HEK293 (cell line): ENCODE measurements around the gene QSOX1.

Experiments used
- CTCF ChIA-PET: fragments of 350-600 bp; formaldehyde crosslinking; extraction: SDS; loops from one replicate; lab custom pipeline; 2021; ENCODE audit warnings: antibody characterized with exemption; lab: Yijun Ruan, JAX
- POLR2A ChIA-PET: fragments of 300-600 bp; formaldehyde crosslinking; extraction: SDS; loops from one replicate; lab custom pipeline; 2020; ENCODE audit warnings: antibody characterized with exemption, inconsistent platforms; lab: Yijun Ruan, JAX
- H3K27ac ChIP-seq: fragments of 200-500 bp; sonication (Bioruptor generic); 2 replicates; pipeline ENCODE4 v1.5.1; 2014; ENCODE audit warnings: low read depth, low read length, control low read depth, inconsistent platforms; ENCODE audit errors: extremely low read depth
- H3K36me3 ChIP-seq, 2 experiments: fragments of 200-500 bp in 1 of 2; sonication (Bioruptor generic) in 1 of 2; 1 replicate in 1 of 2; 2 replicates in 1 of 2; pipeline ENCODE4 v1.5.1; 2014 to 2017; ENCODE audit warnings: inconsistent platforms in 2 of 2, low read length in 2 of 2; ENCODE audit not compliant: control insufficient read depth in 2 of 2, insufficient read depth in 1 of 2
- H3K4me1 ChIP-seq: fragments of 200-500 bp; sonication (Bioruptor generic); 2 replicates; pipeline ENCODE4 v1.5.1; 2014; ENCODE audit warnings: mild to moderate bottlenecking, low read length, inconsistent platforms; ENCODE audit not compliant: control insufficient read depth, insufficient read depth
- H3K4me3 ChIP-seq: 2 replicates; pipeline ENCODE4 v1.5.1; 2011; ENCODE audit warnings: low read depth, mild to moderate bottlenecking, control low read depth, low read length, moderate library complexity
- H3K9me3 ChIP-seq: fragments of 200-500 bp; sonication (Bioruptor generic); 2 replicates; pipeline ENCODE4 v1.5.1; 2014; ENCODE audit warnings: low read depth, low read length, inconsistent platforms; ENCODE audit not compliant: control insufficient read depth, insufficient read depth
- EGR2 ChIP-seq: fragments of 450-650 bp; formaldehyde crosslinking; IDR thresholded peaks from 2 replicates; pipeline ENCODE4 v1.5.1; 2016; ENCODE audit warnings: low read depth, missing biosample characterization, missing genetic modification characterization
- FEZF1 ChIP-seq: fragments of 450-650 bp; formaldehyde crosslinking; IDR thresholded peaks from 2 replicates; pipeline ENCODE4 v1.5.1; 2016; ENCODE audit warnings: missing biosample characterization, missing genetic modification characterization
- KLF7 ChIP-seq: fragments of 450-650 bp; formaldehyde crosslinking; IDR thresholded peaks from 2 replicates; pipeline ENCODE4 v1.5.1; 2016; ENCODE audit warnings: missing biosample characterization, missing genetic modification characterization, borderline replicate concordance
- REST ChIP-seq: fragments of 450-650 bp; formaldehyde crosslinking; IDR thresholded peaks from 2 replicates; pipeline ENCODE4 v1.5.1; 2016; ENCODE audit warnings: missing biosample characterization, missing genetic modification characterization
- SP3 ChIP-seq: fragments of 450-650 bp; formaldehyde crosslinking; IDR thresholded peaks from 2 replicates; pipeline ENCODE4 v1.5.1; 2016; ENCODE audit warnings: missing biosample characterization, missing genetic modification characterization
- ZBTB17 ChIP-seq: fragments of 450-650 bp; formaldehyde crosslinking; IDR thresholded peaks from 2 replicates; pipeline ENCODE4 v1.5.1; 2016; ENCODE audit warnings: missing biosample characterization, missing genetic modification characterization
- ZBTB48 ChIP-seq: fragments of 450-650 bp; formaldehyde crosslinking; IDR thresholded peaks from 2 replicates; pipeline ENCODE4 v1.5.1; 2016; ENCODE audit warnings: missing biosample characterization, missing genetic modification characterization
- ZNF121 ChIP-seq: fragments of 450-650 bp; formaldehyde crosslinking; IDR thresholded peaks from 2 replicates; pipeline ENCODE4 v1.5.1; 2016; ENCODE audit warnings: missing biosample characterization, missing genetic modification characterization
- ZNF239 ChIP-seq: fragments of 450-650 bp; formaldehyde crosslinking; IDR thresholded peaks from 2 replicates; pipeline ENCODE4 v1.5.1; 2016; ENCODE audit warnings: missing biosample characterization, missing genetic modification characterization
- ZNF311 ChIP-seq: fragments of 450-650 bp; formaldehyde crosslinking; IDR thresholded peaks from 2 replicates; pipeline ENCODE4 v1.5.1; 2017; ENCODE audit warnings: missing biosample characterization, missing genetic modification characterization, borderline replicate concordance
- ZNF426 ChIP-seq: fragments of 450-650 bp; formaldehyde crosslinking; IDR thresholded peaks from 2 replicates; pipeline ENCODE4 v1.5.1; 2017; ENCODE audit warnings: missing biosample characterization, missing genetic modification characterization, mild to moderate bottlenecking, inconsistent platforms, moderate library complexity
- ZNF449 ChIP-seq: fragments of 450-650 bp; formaldehyde crosslinking; IDR thresholded peaks from 2 replicates; pipeline ENCODE4 v1.5.1; 2017; ENCODE audit warnings: missing biosample characterization, mild to moderate bottlenecking, missing genetic modification characterization, moderate library complexity
- ZNF518A ChIP-seq: fragments of 450-650 bp; formaldehyde crosslinking; conservative IDR thresholded peaks from 2 replicates; pipeline ENCODE4 v1.5.1; 2016; ENCODE audit warnings: low read depth, missing biosample characterization, missing genetic modification characterization
- ZNF529 ChIP-seq: fragments of 450-650 bp; formaldehyde crosslinking; IDR thresholded peaks from 2 replicates; pipeline ENCODE4 v1.5.1; 2017; ENCODE audit warnings: missing genetic modification characterization, missing biosample characterization; ENCODE audit not compliant: insufficient replicate concordance
- ZNF530 ChIP-seq: fragments of 450-650 bp; formaldehyde crosslinking; IDR thresholded peaks from 2 replicates; pipeline ENCODE4 v1.5.1; 2016; ENCODE audit warnings: low read depth, missing biosample characterization, missing genetic modification characterization
- ZNF544 ChIP-seq: fragments of 450-650 bp; formaldehyde crosslinking; IDR thresholded peaks from 2 replicates; pipeline ENCODE4 v1.5.0; 2017; ENCODE audit warnings: missing biosample characterization, missing genetic modification characterization
- ZNF555 ChIP-seq: fragments of 450-650 bp; formaldehyde crosslinking; conservative IDR thresholded peaks from 2 replicates; pipeline ENCODE4 v1.5.1; 2017; ENCODE audit warnings: missing biosample characterization, mild to moderate bottlenecking, missing genetic modification characterization, inconsistent platforms
- ZNF610 ChIP-seq: fragments of 450-650 bp; formaldehyde crosslinking; IDR thresholded peaks from 2 replicates; pipeline ENCODE4 v1.5.1; 2016; ENCODE audit warnings: missing biosample characterization, missing genetic modification characterization, borderline replicate concordance

QSOX1 gene

GRCh38 chr1:180241716-180242544 lies 87.3 kb downstream of the QSOX1 start:
- no peak for TF ChIP-seq KLF7 (tag by site-specific recombination)
- no peak for TF ChIP-seq FEZF1
- no peak for TF ChIP-seq ZNF610
- no peak for TF ChIP-seq EGR2 (tag by site-specific recombination)
- TF ChIP-seq ZNF530 (tag by site-specific recombination), result no peak
- no peak for TF ChIP-seq ZNF529 (tag by site-specific recombination)
- TF ChIP-seq ZNF544 (tag by site-specific recombination), result no peak
- peak; percentile 97 for TF ChIP-seq REST (tag by site-specific recombination)
- TF ChIP-seq ZBTB17 (tag by site-specific recombination), result peak; percentile 35; the same call in 1 of the 2 replicates
- TF ChIP-seq ZBTB48, result no peak
- TF ChIP-seq ZNF121 (tag by site-specific recombination), result peak; percentile 88
- no peak for TF ChIP-seq ZNF449 (tag by site-specific recombination)
- TF ChIP-seq ZNF311 (tag by site-specific recombination), result no peak
- no peak for TF ChIP-seq ZNF426 (tag by site-specific recombination)
- TF ChIP-seq ZNF555 (tag by site-specific recombination), result no peak
- no peak for TF ChIP-seq ZNF518A
- no peak for TF ChIP-seq ZNF239 (tag by site-specific recombination)
- no peak for TF ChIP-seq SP3
- ChIA-PET POLR2A (no interaction called here), CTCF (interaction anchor here (0.5 to 4.3 kb wide), 6 partner anchors 10 to 427 kb away, joined by 4 to 23 read pairs (median 5); no protein-coding TSS in a partner anchor)
- Histone ChIP-seq H3K36me3 (no peaks in the 10 kb centered on the region), H3K9me3 (no peaks in the 10 kb centered on the region), H3K4me3 (no peak overlapping the region), H3K4me1 (no peaks in the 10 kb centered on the region), H3K27ac (no peak overlapping the region)
